Kidney epithelial cell (primary cell): ENCODE measurements around the gene MAPK14. TPM values are rescaled to one million over a fixed set of nuclear protein-coding genes. Genes with fewer than 3 reads are reported as not detected.

Source experiments
- DNase-seq: peaks from one replicate; pipeline ENCODE4 v3.0.0-alpha.2; 2010; ENCODE audit warnings: low read depth
- H3K27me3 ChIP-seq: 2 replicates; pipeline ENCODE4 v1.6.0; 2011; ENCODE audit warnings: low read length; ENCODE audit not compliant: control insufficient read depth, insufficient read depth
- H3K36me3 ChIP-seq: 2 replicates; pipeline ENCODE4 v1.5.1; 2011; ENCODE audit warnings: low read length; ENCODE audit not compliant: control insufficient read depth, insufficient read depth
- H3K4me3 ChIP-seq: 2 replicates; pipeline ENCODE4 v1.5.1; 2011; ENCODE audit warnings: low read depth, mild to moderate bottlenecking, control low read depth, low read length
- CTCF ChIP-seq: IDR thresholded peaks from 2 replicates; pipeline ENCODE4 v1.5.1; 2011; ENCODE audit warnings: mild to moderate bottlenecking, moderate library complexity, low read length, control low read depth, inconsistent platforms; ENCODE audit not compliant: insufficient read depth, poor library complexity, severe bottlenecking
- total RNA-seq: library from RNA; depleted of rRNA; stranded (reverse); fragments of >200 nt; gene quantifications from 2 replicates; pipeline ENCODE4 v1.2.3, GENCODE V29; 2015

The MAPK14 gene
- total RNA-seq, 1 donor from 2014 or later, result 35.9 TPM

GRCh38 chr6:36063318-36064060 is 35.9 kb downstream of the MAPK14 start:
- Histone ChIP-seq H3K4me3 (no peak overlapping the region), H3K27me3 (no peaks in the 10 kb centered on the region), H3K36me3 (no peaks in the 10 kb centered on the region)
- no peak for TF ChIP-seq CTCF
- DNase-seq, result no peak

GRCh38 chr6:36064770-36065396 is 37.3 kb downstream of the MAPK14 start:
- H3K27me3 ChIP-seq, result no peaks in the 10 kb centered on the region
- DNase-seq, result no peak
- no peak for TF ChIP-seq CTCF
- no peaks in the 10 kb centered on the region for H3K36me3 ChIP-seq
- H3K4me3 ChIP-seq, result no peak overlapping the region

- no peak for DNase-seq
- no peak overlapping the region for H3K4me3 ChIP-seq
- H3K27me3 ChIP-seq, result no peaks in the 10 kb centered on the region
- no peak for TF ChIP-seq CTCF
- no peaks in the 10 kb centered on the region for H3K36me3 ChIP-seq
Measured at GRCh38 chr6:36065916-36066315, 38.3 kb downstream of the MAPK14 start.

- H3K36me3 ChIP-seq, result no peaks in the 10 kb centered on the region
- no peaks in the 10 kb centered on the region for H3K27me3 ChIP-seq
- DNase-seq, result no peak
- no peak for TF ChIP-seq CTCF
- no peak overlapping the region for H3K4me3 ChIP-seq
Measured at GRCh38 chr6:36066817-36067216, 39.2 kb downstream of the MAPK14 start.

GRCh38 chr6:36067374-36068011 is 39.9 kb downstream of the MAPK14 start:
- Histone ChIP-seq H3K27me3 (no peaks in the 10 kb centered on the region), H3K36me3 (no peaks in the 10 kb centered on the region), H3K4me3 (no peak overlapping the region)
- TF ChIP-seq CTCF, result no peak
- DNase-seq, result no peak
